HUDEP-2 (cell line): ENCODE measurements around the gene FBXO36.
A peak's percentile ranks its signal among the peaks of the same experiment; 100 is the strongest.
"Not testable (repeated sequence)": the region's sequence is repeated elsewhere in the genome, so short reads cannot be mapped to it uniquely, and the experiment has no call there.

Source experiments
- DNase-seq, 76 experiments: peaks; one replicate each; lab custom pipeline; 2025; ENCODE audit not compliant: unreplicated experiment in 76 of 76; lab: John Stamatoyannopoulos, UW

The FBXO36 gene, protein sequence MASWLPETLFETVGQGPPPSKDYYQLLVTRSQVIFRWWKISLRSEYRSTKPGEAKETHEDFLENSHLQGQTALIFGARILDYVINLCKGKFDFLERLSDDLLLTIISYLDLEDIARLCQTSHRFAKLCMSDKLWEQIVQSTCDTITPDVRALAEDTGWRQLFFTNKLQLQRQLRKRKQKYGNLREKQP

DNA sequence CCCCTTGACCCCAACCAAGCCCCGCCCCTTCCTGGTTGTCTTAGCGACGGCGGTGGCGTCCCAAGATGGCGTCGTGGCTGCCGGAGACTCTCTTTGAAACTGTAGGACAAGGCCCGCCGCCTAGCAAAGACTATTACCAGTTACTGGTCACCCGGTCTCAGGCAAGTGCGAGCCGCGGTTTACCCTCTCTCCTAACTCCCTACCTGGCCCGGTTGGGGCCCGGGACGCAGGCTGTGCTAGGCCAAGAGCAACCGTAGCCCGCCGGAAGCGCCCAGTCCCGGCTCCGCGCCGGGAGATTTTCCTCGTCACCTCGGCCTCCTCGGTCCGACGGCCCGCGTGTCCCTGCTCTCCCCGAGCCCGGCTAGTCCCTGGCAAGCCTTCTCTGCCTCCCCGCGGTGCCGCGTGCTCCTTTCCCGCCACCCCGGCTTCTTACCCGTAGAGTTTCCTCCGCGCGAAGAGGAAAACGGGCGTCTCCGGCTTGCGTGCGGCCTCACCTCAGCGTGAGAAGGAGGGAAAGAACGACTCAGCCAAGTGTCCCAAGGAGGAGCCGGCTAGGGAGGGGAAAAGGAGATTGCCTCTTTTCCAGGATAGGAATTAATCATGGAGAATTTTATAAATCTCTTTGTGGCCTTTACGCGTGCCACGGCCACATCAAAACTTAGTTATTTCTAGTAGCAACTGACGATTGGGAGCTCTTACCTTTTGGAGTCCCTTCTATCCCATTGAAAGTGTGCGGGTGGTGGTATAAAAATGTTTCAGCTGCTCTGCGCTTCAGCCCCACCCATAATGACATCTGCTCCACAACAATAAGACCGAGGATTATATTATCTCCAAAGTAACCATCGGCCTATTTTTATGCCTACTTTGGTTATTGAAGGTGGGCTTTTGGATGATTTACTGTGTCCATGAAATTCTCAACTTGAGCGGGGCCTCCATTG, at the start of gene FBXO36:
FBXO36 (plus strand) TSS at position 55 of the 938 bp plus-strand sequence; CDS start at position 66, 11 bp downstream.
- DNase-seq = peak in 61 of 76 experiments; percentile 22 to 95 (median 82)

DNA sequence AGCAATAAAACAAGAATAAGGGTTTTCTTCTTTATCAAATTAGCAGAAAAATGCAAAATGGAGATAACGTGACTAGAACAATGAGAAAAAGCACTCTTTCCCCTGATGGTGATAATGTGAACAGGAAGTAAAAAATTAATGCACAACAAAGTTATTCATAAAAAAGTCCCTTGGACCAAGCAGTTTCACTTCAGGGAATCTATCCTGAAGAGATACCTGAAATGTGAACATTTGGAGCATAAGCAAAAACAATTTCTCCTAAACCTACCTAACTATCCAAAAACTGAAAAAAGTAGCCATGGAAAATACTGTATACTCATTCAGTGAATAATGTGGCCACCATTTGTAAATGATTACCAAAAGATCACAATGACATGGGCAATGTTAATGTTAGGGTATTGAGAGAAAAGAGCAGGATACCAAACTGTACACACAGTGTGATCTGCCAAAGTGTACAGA, 49.2 kb upstream of the FBXO36 start:
- DNase-seq = peak in 1 of 76 experiments; percentile 6

DNA sequence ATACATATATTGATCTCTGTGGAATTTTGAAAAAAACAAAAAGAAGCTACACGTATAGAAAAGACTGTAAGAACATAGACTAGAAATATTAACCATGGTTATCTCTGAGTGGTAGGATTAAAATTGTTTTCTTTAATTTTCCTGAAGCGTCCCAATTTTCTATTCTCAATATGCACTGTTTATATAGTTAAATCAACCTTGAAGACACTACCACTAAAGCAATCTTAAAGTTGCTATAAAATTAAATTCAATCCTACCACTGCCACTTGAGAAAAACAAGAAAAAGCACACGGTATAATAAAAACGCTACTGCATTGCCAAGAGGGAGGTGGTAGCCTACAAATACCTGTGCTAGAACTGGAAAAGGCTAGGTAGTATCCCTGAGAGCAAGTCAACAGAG, 47.7 kb upstream of the FBXO36 start:
- DNase-seq = no peak

DNA sequence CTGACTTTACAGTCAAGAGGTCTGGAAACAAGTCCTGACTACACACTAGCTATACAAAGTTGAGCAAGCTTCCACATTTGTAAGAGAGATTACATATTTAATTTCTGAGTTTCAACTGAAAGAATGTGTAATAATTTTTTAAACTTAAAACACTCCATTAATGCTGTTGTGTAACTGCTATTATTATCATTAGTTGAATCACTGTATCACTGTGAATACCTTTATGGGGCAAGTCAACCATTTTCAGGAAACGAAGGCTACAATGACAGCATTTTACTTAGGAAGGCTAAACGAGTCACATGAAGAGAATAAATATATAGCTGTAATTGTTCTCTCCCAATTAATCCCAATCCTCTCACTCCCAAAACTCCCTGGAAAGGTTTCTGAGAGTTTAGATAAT, 46.8 kb upstream of the FBXO36 start:
- DNase-seq = no peak

DNA sequence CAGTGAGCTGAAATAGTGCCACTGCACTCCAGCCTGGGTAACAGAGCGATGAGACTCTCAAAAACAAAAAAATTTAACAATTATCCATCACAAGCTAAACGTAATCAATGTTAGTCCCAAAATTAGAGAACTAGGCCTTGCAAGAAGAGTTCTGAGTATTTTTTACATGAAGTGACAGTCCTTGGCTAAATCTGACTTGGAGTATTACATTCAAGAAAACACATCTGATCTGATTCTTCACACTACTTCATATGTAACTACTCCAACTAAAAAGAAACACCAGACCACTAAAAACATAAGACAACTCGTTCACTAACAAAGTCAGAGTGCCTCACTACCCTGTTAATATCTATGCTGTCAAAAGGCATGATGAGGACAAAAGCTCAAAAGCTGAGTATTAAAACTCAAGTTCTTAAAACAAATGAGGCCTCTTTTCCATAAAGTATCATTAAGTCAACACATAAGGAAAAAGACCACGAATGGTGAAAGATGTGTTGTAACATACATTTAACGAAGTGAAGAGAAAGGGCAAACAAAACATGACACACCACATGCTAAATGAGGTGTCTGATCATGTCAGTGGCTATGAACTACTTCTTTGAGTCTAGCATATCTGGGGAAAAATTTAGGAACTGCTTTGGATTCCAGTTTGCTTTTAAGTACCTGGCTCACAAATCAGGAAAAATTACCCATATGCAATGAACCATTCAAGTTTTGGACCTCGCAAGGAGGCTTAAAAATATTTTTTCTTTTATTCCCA, 42.9 kb upstream of the FBXO36 start:
- DNase-seq = no peak

DNA sequence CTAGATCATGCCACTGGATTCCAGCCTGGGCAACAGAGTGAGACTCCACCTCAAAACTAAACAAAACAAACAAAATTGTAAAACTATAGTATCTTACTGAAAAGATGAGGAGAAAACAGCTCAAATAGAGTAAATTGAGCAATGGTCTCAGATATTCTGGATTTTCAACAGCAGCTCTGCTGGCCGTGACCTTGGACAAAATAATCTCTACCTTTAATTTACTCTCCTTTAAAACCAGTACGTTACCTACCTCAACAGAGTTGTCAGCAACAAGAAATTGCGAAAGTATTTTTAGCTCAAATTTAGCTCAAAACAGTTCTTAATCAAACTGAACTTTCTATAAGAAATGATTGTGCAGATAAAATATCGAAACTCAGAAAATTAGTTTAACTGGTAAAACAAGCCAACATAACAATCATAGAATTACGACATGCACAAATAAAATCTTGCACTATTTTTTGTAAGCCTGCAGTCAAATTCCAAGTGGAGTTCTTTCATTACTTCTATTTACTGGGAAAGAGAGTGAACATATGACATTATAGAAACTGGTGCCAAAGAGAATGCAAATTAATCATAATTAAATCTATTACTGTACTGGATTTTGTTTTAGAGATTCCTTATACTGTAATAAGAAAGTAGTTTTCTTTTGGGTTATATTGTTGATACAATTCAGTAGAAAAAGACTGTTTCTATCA, 41.3 kb upstream of the FBXO36 start:
- DNase-seq = no peak

DNA sequence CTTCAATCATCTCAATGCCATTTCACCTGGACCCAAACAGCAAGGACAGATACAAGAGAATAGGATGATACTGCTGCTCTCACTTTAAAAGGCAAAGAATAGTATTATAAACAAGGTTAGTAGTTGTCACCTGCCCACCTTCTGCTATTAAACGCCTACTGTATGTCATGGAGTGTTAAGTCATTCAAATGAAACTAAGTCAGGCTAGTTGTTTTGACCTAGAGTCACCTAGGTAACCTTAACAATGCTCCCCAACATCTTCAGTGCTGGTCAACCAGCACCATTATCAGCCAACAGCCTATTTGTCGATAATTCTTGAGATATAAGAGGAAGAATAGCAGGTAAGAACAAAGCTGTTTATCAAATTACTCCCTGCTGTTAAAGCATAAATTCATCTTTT, 39.7 kb upstream of the FBXO36 start:
- DNase-seq = no peak

DNA sequence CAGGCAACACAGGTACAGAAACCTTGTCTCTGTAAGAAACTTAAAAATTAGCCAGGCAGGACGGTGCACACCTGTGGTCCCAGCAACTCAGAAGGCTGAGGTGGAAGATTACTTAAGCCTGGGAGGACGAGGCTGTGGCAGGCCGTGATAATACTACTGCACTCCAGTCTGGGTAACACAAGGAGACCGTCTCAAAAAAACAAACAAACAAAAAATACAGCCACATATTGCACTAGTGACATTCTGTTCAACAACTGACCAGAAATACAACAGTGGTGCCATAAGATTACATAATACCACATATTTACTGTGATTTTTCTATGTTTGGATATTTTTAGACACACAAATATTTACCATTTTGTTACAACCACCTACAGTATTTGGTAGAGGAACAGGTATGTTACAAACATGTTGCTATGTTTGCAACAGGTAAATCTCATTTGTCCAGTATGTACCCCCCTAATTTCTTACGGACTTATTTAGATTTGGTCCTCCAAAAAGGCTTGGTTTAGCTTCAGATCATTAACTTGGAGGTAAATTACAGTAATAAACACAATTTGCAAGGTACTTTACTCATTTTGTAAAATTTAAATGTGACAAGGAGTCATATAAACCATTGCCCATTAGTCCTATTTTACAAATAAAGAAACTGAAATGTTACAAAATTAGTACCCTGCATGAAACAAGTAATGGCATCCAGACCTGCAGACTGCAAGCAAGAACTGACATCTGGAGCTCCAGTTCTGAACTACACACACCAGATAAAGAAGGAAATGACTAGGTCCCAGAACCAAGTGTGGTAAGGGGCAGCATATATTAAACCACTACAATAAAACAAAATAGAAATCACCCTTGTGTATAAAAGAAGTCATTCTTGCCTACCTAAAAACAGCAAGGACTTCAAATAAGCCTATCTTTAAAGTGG, 37.3 kb upstream of the FBXO36 start:
- no peak for DNase-seq

DNA sequence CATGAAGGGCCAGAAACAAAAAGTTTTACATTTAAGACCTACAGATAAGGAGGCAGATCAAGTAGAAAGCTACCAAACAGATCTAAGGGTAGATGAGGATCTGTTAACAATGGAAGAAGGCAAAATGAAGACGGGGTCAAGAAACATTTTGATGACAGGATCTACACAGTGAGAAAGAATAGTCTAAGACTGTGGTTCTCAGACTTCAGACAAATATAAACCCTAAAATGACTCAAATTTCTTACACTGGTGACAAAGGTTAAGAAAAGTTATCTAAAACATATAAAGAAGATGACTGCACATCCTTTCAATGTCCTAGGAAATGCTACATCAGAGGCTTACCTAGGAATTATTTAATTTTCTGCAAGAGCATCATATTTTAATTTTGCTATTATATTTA, 34.9 kb upstream of the FBXO36 start:
- no peak for DNase-seq

DNA sequence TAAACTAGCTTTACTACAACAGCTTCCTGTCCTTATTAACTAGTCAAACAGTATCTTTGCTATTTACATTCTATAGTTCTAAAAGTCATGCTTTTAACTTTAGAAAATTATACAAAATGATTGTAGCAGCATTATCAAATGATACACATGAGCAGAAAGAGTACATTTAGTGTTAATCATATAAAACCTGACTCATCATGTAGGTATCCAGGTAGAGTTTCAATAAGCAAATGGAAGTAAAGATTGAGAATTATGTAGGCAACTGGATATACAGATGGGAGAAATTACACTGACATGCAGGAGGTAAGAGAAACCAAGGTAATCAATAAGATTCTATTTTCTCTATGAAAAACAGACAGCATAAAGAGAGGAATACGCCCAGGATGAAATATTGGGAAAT, 34.3 kb upstream of the FBXO36 start:
- DNase-seq = no peak

DNA sequence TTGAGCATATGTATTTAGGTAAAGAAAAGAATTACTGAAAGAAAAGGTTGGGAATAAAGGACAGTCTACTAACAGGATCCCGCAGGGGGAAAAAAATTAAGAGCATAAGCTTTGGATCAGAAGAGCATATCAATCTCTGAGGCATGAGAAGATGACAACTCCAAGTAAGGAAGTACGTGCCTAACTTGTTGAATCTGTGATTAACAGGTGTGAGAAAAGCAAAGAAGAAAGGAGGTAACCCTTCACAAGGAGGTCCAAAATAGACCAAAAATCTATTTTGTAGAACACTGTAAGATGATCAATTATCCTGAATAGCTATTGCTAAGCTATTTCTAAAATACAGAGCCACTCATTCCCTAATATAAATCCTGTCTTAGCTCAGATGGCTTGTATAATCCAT, 33.3 kb upstream of the FBXO36 start:
- no peak for DNase-seq

DNA sequence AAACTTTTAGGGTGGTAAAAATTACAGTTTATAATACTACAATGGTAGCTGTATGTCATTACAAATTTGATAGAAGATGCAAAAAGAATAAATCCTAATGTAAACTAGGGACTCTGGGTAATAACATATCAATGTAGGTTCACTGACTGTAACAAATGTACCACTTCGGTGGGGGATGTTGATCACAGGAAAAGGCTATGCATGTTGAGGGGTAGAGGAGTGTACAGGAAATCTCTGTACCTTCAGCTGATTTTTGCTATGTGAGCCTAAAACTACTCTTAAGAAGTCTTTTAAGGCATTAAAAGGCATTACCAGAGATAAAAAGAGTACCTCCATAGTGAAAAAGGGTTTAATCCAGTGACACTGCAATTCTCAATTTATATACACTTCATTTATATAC, 25.4 kb upstream of the FBXO36 start:
- no peak for DNase-seq

DNA sequence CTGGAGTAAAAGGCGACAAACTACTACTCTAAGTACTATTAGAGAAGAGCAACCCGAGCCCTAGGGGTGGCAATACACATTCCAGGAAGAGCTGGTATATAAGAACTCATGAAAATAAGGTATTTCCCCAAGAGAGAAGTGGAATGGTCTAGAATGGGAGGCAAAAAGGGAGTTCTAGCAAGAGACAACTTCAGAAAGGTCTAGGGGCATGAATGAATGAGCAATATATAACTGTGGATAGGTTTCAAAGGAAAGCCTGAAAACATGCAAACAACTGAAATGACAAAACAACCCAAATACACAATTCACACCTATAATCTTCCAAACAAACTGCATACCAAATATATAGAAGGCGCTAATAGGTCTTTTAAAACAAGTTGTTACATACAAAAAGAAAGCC, 22.7 kb upstream of the FBXO36 start:
- no peak for DNase-seq

DNA sequence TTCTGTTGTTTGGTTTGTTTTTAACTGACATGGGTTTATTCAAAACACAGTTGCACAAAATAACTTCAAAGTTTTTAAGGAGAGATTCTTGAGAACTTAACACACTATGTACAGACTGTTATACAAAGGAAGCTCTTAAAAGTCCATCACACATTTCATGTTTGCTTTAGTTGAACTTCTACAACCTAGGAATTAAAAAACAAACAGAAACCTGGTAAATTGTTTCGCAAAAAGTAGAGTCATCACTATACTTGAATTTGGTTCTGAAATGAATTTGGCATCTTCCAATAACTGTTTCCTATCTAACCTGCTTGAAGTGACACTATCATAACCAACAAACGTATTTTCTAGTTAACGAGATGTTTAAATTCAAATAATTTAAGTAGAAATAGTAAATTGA, 22.3 kb upstream of the FBXO36 start:
- no peak for DNase-seq

DNA sequence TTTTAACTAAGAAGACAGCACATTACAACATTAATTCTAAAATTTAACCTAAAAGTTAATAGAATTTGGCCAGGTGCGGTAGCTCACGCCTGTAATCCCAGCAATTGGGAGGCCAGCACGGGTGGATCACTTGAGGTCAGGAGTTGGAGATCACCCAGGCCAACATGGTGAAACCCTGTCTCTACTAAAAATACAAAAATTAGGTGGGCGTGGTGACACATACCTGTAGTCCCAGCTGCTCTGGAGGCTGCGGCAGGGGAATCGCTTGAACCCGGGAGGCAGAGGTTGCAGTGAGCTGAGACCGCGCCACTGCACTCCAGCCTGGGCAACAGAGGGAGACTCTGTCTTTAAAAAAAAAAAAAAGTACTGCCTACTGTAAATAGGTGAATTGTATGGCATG, 21.8 kb upstream of the FBXO36 start:
- DNase-seq = not testable (repeated sequence)

DNA sequence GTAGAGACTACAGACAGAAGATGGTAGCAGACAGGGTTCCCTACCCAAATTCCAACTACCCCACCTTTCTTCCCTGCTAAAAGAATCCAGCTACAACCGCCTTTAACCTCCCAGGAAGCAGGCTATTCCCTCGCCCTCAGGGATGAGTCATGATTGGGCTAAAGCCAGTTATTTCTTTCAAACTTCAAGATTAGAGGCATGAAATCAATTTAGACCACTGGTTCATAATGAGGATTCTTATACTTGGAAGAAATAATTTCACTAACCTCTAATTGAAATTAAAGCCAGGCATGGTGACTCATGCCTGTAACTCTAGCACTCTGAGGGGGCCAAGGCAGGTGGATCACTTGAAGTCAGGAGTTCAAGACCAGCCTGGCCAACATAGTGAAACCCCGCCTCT, 20.5 kb upstream of the FBXO36 start:
- no peak for DNase-seq

DNA sequence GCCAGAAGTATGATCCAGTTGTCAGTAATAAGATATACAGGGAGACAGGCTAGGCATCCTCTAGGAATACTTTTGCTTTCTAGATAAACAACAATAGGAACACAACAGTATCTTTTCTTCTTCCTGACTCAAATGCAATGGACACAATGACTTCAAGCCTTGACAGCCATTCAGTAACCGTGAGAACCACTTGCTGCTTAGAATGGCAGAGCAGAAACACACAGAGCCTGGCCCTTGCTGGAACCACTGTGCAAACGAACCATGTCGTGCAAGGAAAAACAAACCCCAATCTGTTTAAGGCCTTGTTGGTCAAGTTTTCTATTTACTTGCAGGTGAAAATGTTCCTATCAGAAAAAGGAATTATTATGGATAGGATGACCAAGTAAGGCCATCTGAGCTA, 19.3 kb upstream of the FBXO36 start:
- DNase-seq = no peak

DNA sequence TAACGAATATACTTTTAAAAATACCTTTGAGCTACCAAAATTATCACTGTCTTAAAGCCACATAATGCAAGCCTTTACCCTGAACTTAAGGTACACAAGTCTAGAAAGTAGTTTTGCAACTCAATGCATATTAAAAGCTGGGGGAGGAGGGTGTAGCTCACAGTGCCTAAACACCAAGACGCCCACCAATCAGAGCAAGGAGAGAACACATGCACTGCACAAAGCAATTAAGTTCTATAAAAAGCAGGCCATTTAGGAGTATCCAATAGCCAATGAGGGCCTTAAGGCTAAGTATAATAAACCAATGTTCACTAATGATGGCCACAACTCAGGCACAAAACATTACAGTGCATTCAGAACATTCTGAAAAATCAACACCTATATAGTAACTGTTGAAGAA, 16.7 kb upstream of the FBXO36 start:
- no peak for DNase-seq

DNA sequence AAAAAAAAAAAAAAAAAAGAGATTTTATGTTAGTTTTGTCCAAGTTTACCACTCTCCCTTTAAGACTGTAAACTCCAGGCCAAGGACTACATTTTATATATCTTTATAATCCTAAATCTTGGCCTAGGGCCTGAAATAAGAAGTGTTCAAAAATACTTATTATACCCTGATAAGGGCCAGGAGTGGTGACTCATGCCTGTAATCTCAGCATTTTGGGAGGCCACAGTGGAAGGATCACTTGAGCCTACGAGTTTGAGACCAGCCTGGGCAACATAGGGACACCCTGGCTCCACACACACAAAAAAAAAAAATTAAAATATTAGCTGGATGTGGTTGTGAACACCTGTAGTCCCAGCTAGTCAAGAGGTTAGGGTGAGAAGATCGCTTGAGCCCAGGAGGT, 13.2 kb upstream of the FBXO36 start:
- DNase-seq = peak in 13 of 76 experiments; percentile 6 to 25 (median 15)
